GM12878 (cell line): ENCODE results near the gene PLSCR3. TPM values are rescaled to one million over a fixed set of nuclear protein-coding genes. Genes with fewer than 3 reads are reported as not detected.
A peak's percentile ranks its signal among the peaks of the same experiment; 100 is the strongest.

ENCODE experiments used
- ATAC-seq: fragments of 200-7000 bp; cut with Tn5 transposase; 3 replicates; pipeline ENCODE4 v1.9.1; 2020; ENCODE audit warnings: mild to moderate bottlenecking, moderate library complexity
- BruUV-seq: library from RNA; stranded (reverse); fragments of 400-500 nt; replicated peaks from 2 replicates; lab custom pipeline; 2021; lab: Mats Ljungman, UMichigan
- CTCF ChIA-PET: fragments of 300-600 bp; sonication (Branson Sonifier 250); formaldehyde crosslinking; extraction: SDS; loops from one replicate; lab custom pipeline; 2021; ENCODE audit warnings: inconsistent platforms; lab: Yijun Ruan, JAX
- POLR2A ChIA-PET: fragments of 350-600 bp; formaldehyde crosslinking; extraction: SDS; loops from one replicate; lab custom pipeline; 2021; ENCODE audit warnings: inconsistent platforms; lab: Charles Lee
- RAD21 ChIA-PET: fragments of 300-600 bp; sonication (Branson Sonifier 250); formaldehyde crosslinking; loops from one replicate; lab custom pipeline; 2023; ENCODE audit warnings: antibody characterized with exemption; ENCODE audit not compliant: unreplicated experiment; lab: Charles Lee
- SMC1A ChIA-PET: fragments of 300-600 bp; sonication (Branson Sonifier 250); formaldehyde crosslinking; loops from one replicate; lab custom pipeline; 2023; ENCODE audit not compliant: unreplicated experiment, uncharacterized antibody; lab: Charles Lee
- DNase-seq: peaks from one replicate; pipeline ENCODE4 v3.0.0-alpha.2; 2011; ENCODE audit warnings: low read depth, low spot score
- FAIRE-seq: peaks from 3 replicates; lab custom pipeline; 2011; peaks lifted over from hg19 to GRCh38; lab: Jason Lieb, UNC
- H2AFZ ChIP-seq: 2 replicates; pipeline ENCODE4 v1.6.0; 2011; ENCODE audit warnings: low read depth, low read length, control low read depth; ENCODE audit not compliant: control insufficient read depth
- H3K27ac ChIP-seq: 2 replicates; pipeline ENCODE4 v1.5.1; 2011; ENCODE audit warnings: control low read depth; ENCODE audit not compliant: control insufficient read depth, insufficient read depth
- H3K27me3 ChIP-seq, 2 experiments: replicated peaks in 1 of 2; 2 replicates each; pipeline versions ENCODE4 v1.6.0 to v1.6.1; 2011; ENCODE audit warnings: low read length in 1 of 2; ENCODE audit not compliant: control insufficient read depth in 2 of 2, insufficient read depth in 2 of 2
- H3K36me3 ChIP-seq, 2 experiments: 2 replicates each; pipeline ENCODE4 v1.5.1; 2011; ENCODE audit warnings: low read length in 1 of 2; ENCODE audit not compliant: control insufficient read depth in 2 of 2, insufficient read depth in 2 of 2
- H3K4me1 ChIP-seq: 2 replicates; pipeline ENCODE4 v1.6.1; 2011; ENCODE audit warnings: mild to moderate bottlenecking, low read length, moderate library complexity, mixed read lengths; ENCODE audit not compliant: control insufficient read depth, insufficient read depth
- H3K4me2 ChIP-seq: 2 replicates; pipeline ENCODE4 v1.6.0; 2011; ENCODE audit warnings: control low read depth; ENCODE audit not compliant: control insufficient read depth, insufficient read depth
- H3K4me3 ChIP-seq: fragments of 200-600 bp; sonication (generic); 2 replicates; pipeline ENCODE4 v1.5.1; 2016
- H3K79me2 ChIP-seq: 2 replicates; pipeline ENCODE4 v1.6.0; 2011; ENCODE audit warnings: low read length; ENCODE audit not compliant: control insufficient read depth, insufficient read depth
- H3K9ac ChIP-seq: 2 replicates; pipeline ENCODE4 v1.8.0; 2011; ENCODE audit warnings: low read length, control low read depth, mixed read lengths; ENCODE audit not compliant: control insufficient read depth, insufficient read depth
- H3K9me3 ChIP-seq: replicated peaks from 3 replicates; pipeline ENCODE4 v1.5.1; 2011; ENCODE audit warnings: mild to moderate bottlenecking, low read length; ENCODE audit not compliant: control insufficient read depth, insufficient read depth
- H4K20me1 ChIP-seq: 2 replicates; pipeline ENCODE4 v1.6.0; 2011; ENCODE audit not compliant: control insufficient read depth, insufficient read depth
- BACH1 ChIP-seq: fragments of 450-650 bp; IDR thresholded peaks from 2 replicates; pipeline ENCODE4 v1.6.1; 2017; ENCODE audit warnings: mild to moderate bottlenecking, borderline replicate concordance
- BCL3 ChIP-seq: IDR thresholded peaks from 2 replicates; pipeline ENCODE4 v1.6.1; 2011; ENCODE audit warnings: borderline replicate concordance, low read depth, mild to moderate bottlenecking, moderate library complexity, low read length; ENCODE audit not compliant: insufficient read depth, poor library complexity, severe bottlenecking
- BHLHE40 ChIP-seq, 2 experiments: fragments of 450-650 bp in 1 of 2; IDR thresholded peaks; 2 replicates each; pipeline ENCODE4 v1.6.1; 2011 to 2017; ENCODE audit warnings: low read depth in 2 of 2, borderline replicate concordance in 1 of 2, improper control_type of control experiment in 1 of 2, low read length in 1 of 2, mild to moderate bottlenecking in 1 of 2
- BMI1 ChIP-seq: fragments of 450-650 bp; IDR thresholded peaks from 2 replicates; pipeline ENCODE4 v1.6.1; 2016; ENCODE audit warnings: mild to moderate bottlenecking, moderate library complexity, borderline replicate concordance
- CTCF ChIP-seq, 3 experiments: IDR thresholded peaks in 2 of 3; conservative IDR thresholded peaks in 1 of 3; 2 replicates each; pipeline ENCODE4 v1.5.1; 2011; ENCODE audit warnings: low read depth in 3 of 3, low read length in 3 of 3, mild to moderate bottlenecking in 3 of 3, control low read depth in 2 of 3, moderate library complexity in 2 of 3, inconsistent platforms in 1 of 3, mixed read lengths in 1 of 3; ENCODE audit not compliant: control insufficient read depth in 2 of 3, insufficient read depth in 1 of 3; ENCODE audit errors: extremely low read depth in 1 of 3
- ETV6 ChIP-seq, 2 experiments: fragments of 450-650 bp in 1 of 2; IDR thresholded peaks in 1 of 2; conservative IDR thresholded peaks in 1 of 2; 2 replicates each; pipeline ENCODE4 v1.6.1; 2014; ENCODE audit warnings: antibody characterized with exemption in 1 of 2, borderline replicate concordance in 1 of 2, low read depth in 1 of 2, mild to moderate bottlenecking in 1 of 2, moderate library complexity in 1 of 2
- LARP7 ChIP-seq: fragments of 450-650 bp; IDR thresholded peaks from 2 replicates; pipeline ENCODE4 v1.6.1; 2017; ENCODE audit warnings: mild to moderate bottlenecking
- MAX ChIP-seq: IDR thresholded peaks from 2 replicates; pipeline ENCODE4 v1.6.1; 2012; ENCODE audit warnings: low read depth, low read length, improper control_type of control experiment
- NR2F1 ChIP-seq: fragments of 450-650 bp; conservative IDR thresholded peaks from 2 replicates; pipeline ENCODE4 v1.6.1; 2017; ENCODE audit warnings: mild to moderate bottlenecking
- PKNOX1 ChIP-seq: fragments of 450-650 bp; IDR thresholded peaks from 2 replicates; pipeline ENCODE4 v1.6.1; 2016; ENCODE audit warnings: mild to moderate bottlenecking
- RAD51 ChIP-seq: fragments of 450-650 bp; IDR thresholded peaks from 2 replicates; pipeline ENCODE4 v1.6.1; 2016; ENCODE audit warnings: moderate library complexity, mild to moderate bottlenecking, inconsistent platforms
- RB1 ChIP-seq: fragments of 450-650 bp; formaldehyde crosslinking; IDR thresholded peaks from 2 replicates; pipeline ENCODE4 v1.6.1; 2017; ENCODE audit warnings: mild to moderate bottlenecking, borderline replicate concordance
- RELA ChIP-seq: fragments of 450-650 bp; IDR thresholded peaks from 2 replicates; pipeline ENCODE4 v1.8.0; 2014; ENCODE audit warnings: borderline replicate concordance; ENCODE audit not compliant: partially characterized antibody
- SIN3A ChIP-seq: IDR thresholded peaks from 2 replicates; pipeline ENCODE4 v1.6.1; 2012; ENCODE audit warnings: low read depth, low read length, improper control_type of control experiment
- SMAD1 ChIP-seq: fragments of 450-650 bp; IDR thresholded peaks from 2 replicates; pipeline ENCODE4 v1.6.1; 2018; ENCODE audit warnings: mild to moderate bottlenecking, low read depth; ENCODE audit not compliant: partially characterized antibody
- TCF3 ChIP-seq: IDR thresholded peaks from 2 replicates; pipeline ENCODE4 v1.6.1; 2012; ENCODE audit warnings: low read depth, mild to moderate bottlenecking, low read length, borderline replicate concordance; ENCODE audit not compliant: insufficient read depth
- WGBS: methylation state at CpG from one replicate; pipeline ENCODE4 v1.1.6; 2016; ENCODE audit warnings: low lambda C conversion rate; ENCODE audit not compliant: insufficient replicate concordance, insufficient coverage; ENCODE audit errors: missing lambda C conversion rate; 5-methylcytosine and 5-hydroxymethylcytosine counted together
- in situ Hi-C: fragments of 300-500 bp; cut with MboI; formaldehyde crosslinking; loops from 9 replicates; pipeline ENCODE4 v1.14.3; 2018; ENCODE audit warnings: mixed read lengths
- intact Hi-C: fragments of 100-400 bp; cut with micrococcal nuclease; formaldehyde crosslinking; loops from one replicate; pipeline ENCODE4 v1.14.2; 2022; ENCODE audit not compliant: unreplicated experiment
- polyA plus RNA-seq, 11 experiments: library from polyadenylated mRNA; depleted of rRNA in 4 of 11; unstranded in 6 of 11; stranded (reverse) in 5 of 11; fragments of >200 nt; fragmentation: Nextera tagmentation in 4 of 11; fragmentation: Illumina TruSeq in 1 of 11; extraction: Ambion mirVana in 4 of 11; extraction: Trizol in 1 of 11; gene quantifications; 1 replicate in 1 of 11; 2 replicates in 10 of 11; pipeline versions ENCODE4 v1.2.1 to v1.2.3, GENCODE V29; 2011 to 2016; ENCODE audit warnings: inconsistent platforms in 2 of 11, missing spikeins in 2 of 11, low read depth in 1 of 11
- total RNA-seq, 4 experiments: library from RNA; depleted of rRNA in 3 of 4; stranded (reverse); fragments of >200 nt in 3 of 4; fragmentation: Illumina TruSeq in 1 of 4; extraction: Trizol in 1 of 4; gene quantifications; 2 replicates each; pipeline versions ENCODE4 v1.2.1 to v1.2.3, GENCODE V29; 2013 to 2021

The PLSCR3 gene
- total and polyA plus RNA-seq, 10 of the 15 experiments (the other 5 are each of a cell fraction or from before 2014, with no cell fraction given), result 9.9 to 51.4 (median 43.4) TPM

- Histone ChIP-seq H4K20me1 (no peaks in the 10 kb centered on the region), H3K36me3 (peaks cover 4 to 8% of the 10 kb centered on the region in 2 experiments; a peak in 3 of 4 replicates), H3K4me3 (peak within 1 kb of the TSS; percentile 88), H3K27me3 (no peaks in the 10 kb centered on the region), H3K4me1 (peaks cover 23% of the 10 kb centered on the region), H3K4me2 (peak within 1 kb of the TSS; percentile 93), H2AFZ (peak within 1 kb of the TSS; percentile 34), H3K27ac (peak within 1 kb of the TSS; percentile 59), H3K9ac (peak within 1 kb of the TSS; percentile 62), H3K9me3 (no peaks in the 10 kb centered on the region), H3K79me2 (peaks cover 7% of the 10 kb centered on the region)
- DNase-seq (no peak), ATAC-seq (peak; percentile 81), FAIRE-seq (no peak)
- POLR2A ChIA-PET, result interaction anchor here (0.5 to 5.2 kb wide), 4 partner anchors 9 to 22 kb away, joined by 10 to 52 read pairs (median 22); partner anchors contain the start of genes ACAP1 and NEURL4
- WGBS, result 1% methylated on average over 62 of the region's 91 CpGs
- SMC1A ChIA-PET, result interaction anchor here (1.4 to 4.8 kb wide), 3 partner anchors 14 to 16 kb away, joined by 3 to 33 read pairs (median 4); partner anchors contain the start of gene ACAP1
- RAD21 ChIA-PET, result interaction anchor here (0.8 to 5.0 kb wide), 6 partner anchors 15 to 114 kb away, joined by 3 to 45 read pairs (median 4); partner anchors contain the start of genes ACAP1, NEURL4 and TMEM256
- no TSS peak for BruUV-seq
- CTCF ChIA-PET, result interaction anchor here (0.7 to 4.4 kb wide), 7 partner anchors 12 to 335 kb away, joined by 3 to 34 read pairs (median 4); partner anchors contain the start of genes ACAP1 and TP53
- in situ Hi-C loops (no loop called here), intact Hi-C loops (loop anchor here (5.0 kb wide), 1 partner anchor 85 kb away; the partner anchor contains the start of genes FGF11 and TMEM102)
- peak; percentile 60; the same call in 1 of the 2 replicates for TF ChIP-seq NR2F1
- TF ChIP-seq TCF3, result 0 out of 2 replicates have a peak, but pooled peaks have one; percentile 33
- TF ChIP-seq MAX, result peak; percentile 24; the same call in 1 of the 2 replicates
- TF ChIP-seq RB1, result 0 out of 2 replicates have a peak, but pooled peaks have one; percentile 38
- peak; percentile 78 for TF ChIP-seq BACH1
- TF ChIP-seq SMAD1, result no peak
- peak in 2 of 3 experiments; percentile 55 to 59; a peak in 3 of 6 replicates for TF ChIP-seq CTCF (IDR thresholded peaks at IDR 0.05 in 2 of 3, conservative IDR thresholded peaks at IDR 0.05 in 1 of 3; ENCODE audit: control insufficient read depth in 2 of 3, extremely low read depth in 1 of 3, insufficient read depth in 1 of 3, low read depth in 3 of 3, low read length in 3 of 3)
- TF ChIP-seq SIN3A, result peak; percentile 35; the same call in 1 of the 2 replicates
- no peak for TF ChIP-seq RAD51
- no peak for TF ChIP-seq BMI1
- TF ChIP-seq LARP7, result peak; percentile 80
- TF ChIP-seq BHLHE40 (IDR thresholded peaks at IDR 0.05; ENCODE audit: borderline replicate concordance in 1 of 2, low read depth in 2 of 2, low read length in 1 of 2), result peak in 1 of 2 experiments; percentile 83; a peak in 3 of 4 replicates
- TF ChIP-seq BCL3, result peak; percentile 77
- TF ChIP-seq RELA, result peak; percentile 18
- peak; percentile 3 for TF ChIP-seq PKNOX1
- TF ChIP-seq ETV6 (conservative IDR thresholded peaks at IDR 0.05 in 1 of 2, IDR thresholded peaks at IDR 0.05 in 1 of 2; ENCODE audit: borderline replicate concordance in 1 of 2, low read depth in 1 of 2), result no peak
Observed at GRCh38 chr17:7351665-7352502, 42.4 kb downstream of the PLSCR3 start, which contains the start of gene KCTD11. Gene KCTD11, plus strand, starts transcription at chr17:7352162.
